PC-3 (cell line): ENCODE data around the gene VPS41. TPM values are rescaled to one million over a fixed set of nuclear protein-coding genes. Genes with fewer than 3 reads are reported as not detected.
A peak's percentile ranks its signal among the peaks of the same experiment; 100 is the strongest.

Experiments
- ATAC-seq: fragments of 200-7000 bp; cut with Tn5 transposase; 2 replicates; pipeline ENCODE4 v1.9.1; 2020; ENCODE audit warnings: mild to moderate bottlenecking, moderate library complexity
- BruUV-seq: library from RNA; stranded (reverse); fragments of 400-500 nt; replicated peaks from 2 replicates; lab custom pipeline; 2021; lab: Mats Ljungman, UMichigan
- CTCF ChIA-PET: fragments of 300-600 bp; sonication (Branson Sonifier 250); formaldehyde crosslinking; loops from one replicate; lab custom pipeline; 2022; ENCODE audit warnings: antibody characterized with exemption; lab: Charles Lee
- POLR2A ChIA-PET: fragments of 300-600 bp; sonication (Branson Sonifier 250); formaldehyde crosslinking; loops from one replicate; lab custom pipeline; 2022; ENCODE audit warnings: antibody characterized with exemption; ENCODE audit not compliant: unreplicated experiment; lab: Charles Lee
- DNase-seq: peaks from one replicate; pipeline ENCODE4 v3.0.0-alpha.2; 2015
- H2AFZ ChIP-seq: fragments of 300-600 bp; sonication (generic); 2 replicates; pipeline ENCODE4 v1.6.0; 2016; ENCODE audit warnings: antibody characterized with exemption, low read length
- H3F3A ChIP-seq: fragments of 300-600 bp; sonication (generic); one replicate; pipeline ENCODE4 v1.6.0; 2017; ENCODE audit warnings: antibody characterized with exemption, low read length, control low read depth, mild to moderate bottlenecking; ENCODE audit not compliant: unreplicated experiment
- H3K27ac ChIP-seq: fragments of 300-600 bp; sonication (generic); 2 replicates; pipeline ENCODE4 v1.5.1; 2016; ENCODE audit warnings: mild to moderate bottlenecking, low read length
- H3K27me3 ChIP-seq: fragments of 300-600 bp; sonication (generic); 2 replicates; pipeline ENCODE4 v1.6.1; 2016; ENCODE audit warnings: low read length, mixed read lengths
- H3K36me3 ChIP-seq: fragments of 300-600 bp; sonication (generic); 2 replicates; pipeline ENCODE4 v1.6.1; 2016; ENCODE audit warnings: low read depth, mixed run types, low read length, mixed read lengths
- H3K4me1 ChIP-seq: fragments of 300-600 bp; sonication (generic); 2 replicates; pipeline ENCODE4 v1.5.1; 2016; ENCODE audit warnings: low read length; ENCODE audit not compliant: insufficient read depth
- H3K4me2 ChIP-seq: fragments of 300-600 bp; sonication (generic); 2 replicates; pipeline ENCODE4 v1.6.0; 2016; ENCODE audit warnings: low read length
- H3K4me3 ChIP-seq: fragments of 300-600 bp; sonication (generic); 2 replicates; pipeline ENCODE4 v1.5.1; 2016; ENCODE audit warnings: mild to moderate bottlenecking, low read length, mixed read lengths
- H3K79me2 ChIP-seq: fragments of 300-600 bp; sonication (generic); 2 replicates; pipeline ENCODE4 v1.6.1; 2017; ENCODE audit warnings: low read length, mixed read lengths
- H3K9ac ChIP-seq: fragments of 300-600 bp; sonication (generic); 2 replicates; pipeline ENCODE4 v1.6.0; 2016; ENCODE audit warnings: mild to moderate bottlenecking, low read length
- H3K9me2 ChIP-seq: fragments of 300-600 bp; sonication (generic); replicated peaks from 2 replicates; pipeline ENCODE4 v1.6.1; 2016; ENCODE audit warnings: mixed run types, low read length, mixed read lengths
- H3K9me3 ChIP-seq: fragments of 300-600 bp; sonication (generic); 2 replicates; pipeline ENCODE4 v1.6.1; 2016; ENCODE audit warnings: low read length, mixed read lengths
- H4K20me1 ChIP-seq: fragments of 300-600 bp; sonication (generic); 2 replicates; pipeline ENCODE4 v1.6.1; 2016; ENCODE audit warnings: low read length, mixed read lengths
- EZH2 ChIP-seq: fragments of 300-600 bp; sonication (generic); IDR thresholded peaks from one replicate; pipeline ENCODE4 v1.6.1; 2017; ENCODE audit warnings: antibody characterized with exemption, mild to moderate bottlenecking, low read length; ENCODE audit not compliant: unreplicated experiment
- EZH2phosphoT487 ChIP-seq: fragments of 300-600 bp; sonication (generic); IDR thresholded peaks from 2 replicates; pipeline ENCODE4 v1.6.1; 2018; ENCODE audit warnings: mild to moderate bottlenecking, antibody characterized with exemption, low read length, borderline replicate concordance
- intact Hi-C: fragments of 100-400 bp; cut with micrococcal nuclease; formaldehyde crosslinking; loops from 2 replicates; pipeline ENCODE4 v1.9.0; 2023
- total RNA-seq: library from RNA; depleted of rRNA; stranded (reverse); fragments of >200 nt; gene quantifications from 2 replicates; pipeline ENCODE4 v1.2.3, GENCODE V29; 2014
- TF ChIP-seq, protein P1 (sequence below): fragments of 300-600 bp; sonication (generic); conservative IDR thresholded peaks from 2 replicates; pipeline ENCODE4 v1.5.1; 2017; ENCODE audit warnings: antibody characterized with exemption, low read depth, mild to moderate bottlenecking, low read length

Gene VPS41
- total RNA-seq, 1 experiment from 2014 or later = 35.2 TPM

GRCh38 chr7:38822549-38822948 is 86.4 kb downstream of the VPS41 start:
- Histone ChIP-seq H3K36me3 (no peaks in the 10 kb centered on the region), H3K4me1 (no peaks in the 10 kb centered on the region), H3K79me2 (no peaks in the 10 kb centered on the region), H3K9me2 (no peaks in the 10 kb centered on the region), H3K27ac (no peak overlapping the region), H3F3A (no peaks in the 10 kb centered on the region), H3K27me3 (no peaks in the 10 kb centered on the region), H3K4me2 (no peak overlapping the region), H4K20me1 (no peaks in the 10 kb centered on the region), H3K9ac (no peak overlapping the region), H3K9me3 (no peaks in the 10 kb centered on the region), H2AFZ (no peak overlapping the region), H3K4me3 (no peak overlapping the region)
- TF ChIP-seq EZH2phosphoT487 (no peak), EZH2 (no peak)
- TF ChIP-seq, protein P1, sequence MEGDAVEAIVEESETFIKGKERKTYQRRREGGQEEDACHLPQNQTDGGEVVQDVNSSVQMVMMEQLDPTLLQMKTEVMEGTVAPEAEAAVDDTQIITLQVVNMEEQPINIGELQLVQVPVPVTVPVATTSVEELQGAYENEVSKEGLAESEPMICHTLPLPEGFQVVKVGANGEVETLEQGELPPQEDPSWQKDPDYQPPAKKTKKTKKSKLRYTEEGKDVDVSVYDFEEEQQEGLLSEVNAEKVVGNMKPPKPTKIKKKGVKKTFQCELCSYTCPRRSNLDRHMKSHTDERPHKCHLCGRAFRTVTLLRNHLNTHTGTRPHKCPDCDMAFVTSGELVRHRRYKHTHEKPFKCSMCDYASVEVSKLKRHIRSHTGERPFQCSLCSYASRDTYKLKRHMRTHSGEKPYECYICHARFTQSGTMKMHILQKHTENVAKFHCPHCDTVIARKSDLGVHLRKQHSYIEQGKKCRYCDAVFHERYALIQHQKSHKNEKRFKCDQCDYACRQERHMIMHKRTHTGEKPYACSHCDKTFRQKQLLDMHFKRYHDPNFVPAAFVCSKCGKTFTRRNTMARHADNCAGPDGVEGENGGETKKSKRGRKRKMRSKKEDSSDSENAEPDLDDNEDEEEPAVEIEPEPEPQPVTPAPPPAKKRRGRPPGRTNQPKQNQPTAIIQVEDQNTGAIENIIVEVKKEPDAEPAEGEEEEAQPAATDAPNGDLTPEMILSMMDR = no peak
- intact Hi-C loops = no loop called here
- ATAC-seq (no peak), DNase-seq (peak; percentile 10)
- ChIA-PET POLR2A (no interaction called here), CTCF (no interaction called here)
- BruUV-seq = no TSS peak

DNA sequence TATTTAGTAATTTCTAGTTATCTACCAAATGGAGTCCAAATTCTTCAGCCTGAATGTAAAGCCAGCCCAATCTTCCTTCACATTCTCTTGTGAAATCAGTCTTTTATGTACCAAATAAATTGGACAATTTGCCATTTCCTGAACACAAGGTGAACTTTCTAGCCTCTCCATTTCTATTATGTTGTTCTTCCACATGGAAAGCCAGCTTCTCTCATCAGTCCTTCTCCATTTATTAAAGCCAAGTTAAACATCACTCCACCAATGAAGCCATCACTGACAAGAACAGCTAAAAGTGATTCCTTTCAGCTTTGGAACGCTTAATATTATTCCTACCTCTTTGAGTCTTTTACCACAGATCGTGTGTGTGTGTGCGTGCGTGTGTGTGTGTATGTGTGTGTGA is 88.4 kb downstream of the VPS41 start:
- no peaks in the 10 kb centered on the region for H3K36me3 ChIP-seq
- H3K4me3 ChIP-seq = no peak overlapping the region
- POLR2A ChIA-PET = no interaction called here
- H3K9me2 ChIP-seq = no peaks in the 10 kb centered on the region
- no peak overlapping the region for H3K9ac ChIP-seq
- no peaks in the 10 kb centered on the region for H3K4me1 ChIP-seq
- intact Hi-C loops = no loop called here
- H3K79me2 ChIP-seq = no peaks in the 10 kb centered on the region
- H4K20me1 ChIP-seq = no peaks in the 10 kb centered on the region
- DNase-seq = no peak
- no peak overlapping the region for H3K4me2 ChIP-seq
- H3K27ac ChIP-seq = no peak overlapping the region
- no peaks in the 10 kb centered on the region for H3F3A ChIP-seq
- no peak for ATAC-seq
- TF ChIP-seq, protein P1 = no peak
- TF ChIP-seq EZH2 (no peak), EZH2phosphoT487 (no peak)
- H3K27me3 ChIP-seq = no peaks in the 10 kb centered on the region
- H3K9me3 ChIP-seq = no peaks in the 10 kb centered on the region
- CTCF ChIA-PET = no interaction called here
- no TSS peak for BruUV-seq
- H2AFZ ChIP-seq = no peak overlapping the region

- Histone ChIP-seq H3K9me3 (no peaks in the 10 kb centered on the region), H4K20me1 (no peaks in the 10 kb centered on the region), H3K9ac (no peak overlapping the region), H3K79me2 (no peaks in the 10 kb centered on the region), H3K36me3 (no peaks in the 10 kb centered on the region), H3K4me1 (no peaks in the 10 kb centered on the region), H3K4me2 (no peak overlapping the region), H2AFZ (no peak overlapping the region), H3F3A (no peaks in the 10 kb centered on the region), H3K4me3 (no peak overlapping the region), H3K9me2 (no peaks in the 10 kb centered on the region), H3K27ac (no peak overlapping the region), H3K27me3 (no peaks in the 10 kb centered on the region)
- POLR2A ChIA-PET = no interaction called here
- TF ChIP-seq EZH2 = no peak
- TF ChIP-seq EZH2phosphoT487 = no peak
- TF ChIP-seq, protein P1 = no peak
- no peak for ATAC-seq
- intact Hi-C loops = no loop called here
- BruUV-seq = no TSS peak
- CTCF ChIA-PET = no interaction called here
- no peak for DNase-seq
Measured at GRCh38 chr7:38819463-38819862, 89.5 kb downstream of the VPS41 start.
